DMS114 treated with DMSO at 0.1 percent for 48 hours (cell line): ENCODE data around the gene ZNF106.

Source experiments
- DNase-seq: peaks from one replicate; lab custom pipeline; 2025; ENCODE audit not compliant: unreplicated experiment; lab: John Stamatoyannopoulos, UW

The ZNF106 gene

DNA sequence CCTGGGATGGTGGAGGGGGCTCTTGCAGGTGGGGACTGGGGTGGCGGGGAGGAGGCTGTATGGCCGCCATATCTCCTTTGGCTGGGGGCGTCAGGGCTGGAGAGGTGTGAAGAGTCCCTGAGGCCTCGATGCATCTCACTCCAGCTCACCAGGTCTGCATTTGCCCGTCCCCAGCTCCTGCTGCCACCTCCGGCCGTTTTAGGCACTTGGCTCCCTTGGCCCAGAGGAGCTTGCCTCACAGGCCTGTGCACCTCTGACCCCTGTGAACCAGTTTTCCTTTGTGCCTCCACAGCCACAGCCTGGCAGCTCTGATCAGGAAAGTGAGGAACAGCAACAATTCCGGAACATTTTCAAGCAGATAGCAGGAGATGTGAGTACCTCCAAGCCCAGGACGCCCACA is 81.9 kb downstream of the ZNF106 start:
- DNase-seq = no peak

DNA sequence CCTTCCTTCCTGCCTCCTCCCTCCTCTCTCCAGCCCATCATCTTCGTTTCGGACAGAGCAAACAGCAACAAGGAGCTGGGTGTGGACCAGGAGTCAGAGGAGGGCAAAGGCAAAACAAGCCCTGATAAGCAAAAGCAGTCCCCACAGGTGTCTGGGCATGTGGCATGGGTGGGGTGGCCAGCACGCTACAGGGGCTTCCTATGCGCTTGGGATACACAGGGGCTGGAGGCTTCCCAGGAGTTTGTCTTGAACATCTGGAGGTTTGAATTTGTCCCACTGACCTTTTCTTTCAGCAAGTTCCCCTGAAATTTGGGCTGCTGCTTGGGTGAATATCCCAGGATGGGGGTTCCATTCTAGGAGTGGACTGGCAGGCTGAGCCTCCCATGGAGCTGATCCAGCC is 82.8 kb downstream of the ZNF106 start:
- DNase-seq = no peak

GRCh38 chr15:42405863-42406482 is 85.0 kb downstream of the ZNF106 start:
- DNase-seq = no peak

GRCh38 chr15:42404461-42405235 is 86.3 kb downstream of the ZNF106 start:
- DNase-seq = no peak

DNA sequence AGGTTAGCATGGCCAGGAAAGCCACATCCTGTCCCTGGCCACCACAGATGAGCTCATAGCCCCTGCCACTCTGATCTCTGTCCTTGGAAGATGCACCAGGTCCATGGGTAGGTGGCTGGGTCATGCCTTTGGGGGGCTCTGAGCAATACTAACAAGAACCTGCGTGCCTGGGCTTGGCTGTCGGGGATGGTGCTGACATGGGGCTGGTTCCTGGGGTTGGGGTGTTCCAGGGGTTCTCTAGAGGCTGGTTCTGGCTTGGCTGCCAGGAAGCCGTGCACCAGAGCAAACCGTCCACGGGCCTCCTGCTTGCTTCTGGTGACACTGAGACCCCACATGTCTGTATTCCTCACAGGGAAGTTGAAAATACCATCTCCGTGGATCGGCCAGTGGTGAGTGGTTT is 87.6 kb downstream of the ZNF106 start:
- no peak for DNase-seq

- DNase-seq = no peak
These were observed 88.3 kb downstream of the ZNF106 start for GRCh38 chr15:42402455-42403205.

GRCh38 chr15:42401544-42402454 is 89.1 kb downstream of the ZNF106 start:
- no peak for DNase-seq

DNA sequence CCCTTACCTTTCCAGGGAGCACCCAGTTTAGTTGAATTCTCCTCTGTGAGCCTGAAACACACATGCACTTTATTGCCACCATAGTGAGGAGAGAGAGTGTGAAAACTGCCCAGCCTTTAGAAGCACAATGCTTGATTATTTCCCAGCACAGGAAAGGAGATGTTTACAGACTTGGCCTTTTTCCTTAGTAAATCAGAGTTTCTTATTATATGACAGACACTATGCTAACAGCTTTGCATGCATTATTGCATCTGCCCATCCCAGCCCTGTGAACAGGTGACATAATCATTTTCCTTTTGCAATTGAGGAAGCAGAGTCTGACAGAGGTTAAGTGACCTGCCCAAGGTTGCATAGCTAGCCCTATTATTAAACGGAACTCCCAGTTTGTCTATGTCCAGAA is 95.1 kb downstream of the ZNF106 start:
- no peak for DNase-seq

- DNase-seq = no peak
These were observed 96.8 kb downstream of the ZNF106 start for GRCh38 chr15:42394106-42394505.

DNA sequence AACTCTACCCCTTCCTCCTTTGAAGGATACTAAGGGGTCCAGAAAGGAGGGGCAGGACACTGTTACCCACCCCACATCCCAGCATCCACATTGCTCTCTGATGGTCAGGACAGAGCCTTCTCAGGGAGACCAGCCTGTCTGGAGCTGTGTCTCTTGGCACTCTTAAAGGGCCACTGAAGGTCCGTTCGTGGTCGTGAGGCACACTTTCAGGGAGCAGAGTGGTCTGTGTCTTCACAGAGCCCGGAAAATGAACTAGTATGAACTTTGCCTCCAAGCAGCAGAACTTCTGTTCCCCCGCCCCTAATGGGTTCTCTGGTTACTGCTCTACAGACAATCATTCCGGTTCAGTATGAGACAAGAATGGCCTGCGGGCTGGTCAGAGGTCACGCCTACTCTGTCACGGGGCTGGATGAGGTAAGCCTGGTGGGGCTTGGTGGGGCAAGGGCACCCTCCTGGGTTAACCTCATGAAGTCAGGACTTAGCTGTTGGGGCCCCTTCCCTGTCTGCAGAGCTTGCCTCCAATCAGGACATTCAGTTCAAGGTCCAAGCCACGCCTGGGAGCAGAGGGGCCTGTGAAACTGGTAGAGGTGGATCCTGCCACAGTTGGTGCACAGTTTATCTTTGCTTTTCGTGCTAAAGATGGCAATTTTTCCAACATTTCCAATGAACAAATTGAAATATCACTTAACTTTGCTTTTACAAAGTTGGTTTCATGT is 98.5 kb downstream of the ZNF106 start:
- no peak for DNase-seq

DNA sequence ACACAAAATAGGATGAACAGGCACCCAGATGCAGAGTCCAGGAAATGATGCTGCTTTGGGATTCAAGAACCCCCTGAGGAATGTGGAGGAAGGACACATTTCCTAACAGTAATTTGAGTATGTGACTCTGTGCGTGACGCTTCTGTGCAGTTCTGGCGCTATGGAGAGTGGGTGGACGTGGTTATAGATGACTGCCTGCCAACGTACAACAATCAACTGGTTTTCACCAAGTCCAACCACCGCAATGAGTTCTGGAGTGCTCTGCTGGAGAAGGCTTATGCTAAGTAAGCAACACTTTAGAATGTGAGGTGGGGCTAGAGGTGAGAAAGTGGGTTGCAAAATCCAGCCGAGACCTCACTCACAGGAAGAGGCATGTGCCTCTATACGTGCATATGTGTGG is 103.3 kb downstream of the ZNF106 start:
- no peak for DNase-seq

GRCh38 chr15:42385980-42386700 is 104.8 kb downstream of the ZNF106 start:
- no peak for DNase-seq

DNA sequence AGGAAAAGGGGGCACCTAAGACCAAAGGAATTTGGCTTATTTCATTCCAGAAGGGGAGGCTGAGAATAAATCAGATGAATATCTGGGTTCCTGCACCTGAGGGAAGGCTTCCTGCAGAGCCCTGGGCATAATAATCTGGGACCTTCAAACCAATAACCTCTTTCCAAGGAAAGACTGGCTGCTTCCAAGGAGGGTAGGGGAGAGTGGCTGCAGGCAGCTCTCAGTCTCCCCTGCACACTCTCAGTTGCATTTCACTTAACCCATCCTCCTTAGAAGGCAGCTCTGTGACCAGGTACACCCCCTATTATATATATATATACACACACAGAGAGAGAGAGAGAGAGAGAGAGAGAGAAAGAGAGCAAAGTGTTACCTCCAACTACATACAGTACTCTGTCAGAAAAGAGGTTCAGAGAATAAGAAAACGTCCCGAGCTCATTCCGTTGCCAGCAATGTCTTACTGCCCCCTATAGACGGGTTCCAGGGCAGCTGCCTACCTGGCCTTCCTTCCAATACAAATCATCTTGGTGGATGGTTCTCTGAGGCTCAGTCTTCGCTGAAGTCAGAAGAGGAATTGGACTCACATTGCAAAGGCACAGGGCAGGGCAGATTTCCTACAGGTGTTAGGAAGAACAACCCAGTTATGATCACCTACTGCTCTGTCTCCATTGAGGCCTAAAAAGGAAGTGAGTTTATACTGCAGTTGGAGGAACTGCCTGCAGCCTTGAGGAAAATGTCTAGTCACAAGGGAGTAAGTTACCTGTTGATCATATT is 105.5 kb downstream of the ZNF106 start:
- DNase-seq = peak; percentile 9

- DNase-seq = no peak
These were observed 106.3 kb downstream of the ZNF106 start for GRCh38 chr15:42384597-42384996.

GRCh38 chr15:42378011-42378410 is 112.9 kb downstream of the ZNF106 start:
- no peak for DNase-seq

- no peak for DNase-seq
These were observed 115.0 kb downstream of the ZNF106 start for GRCh38 chr15:42375941-42376340.

DNA sequence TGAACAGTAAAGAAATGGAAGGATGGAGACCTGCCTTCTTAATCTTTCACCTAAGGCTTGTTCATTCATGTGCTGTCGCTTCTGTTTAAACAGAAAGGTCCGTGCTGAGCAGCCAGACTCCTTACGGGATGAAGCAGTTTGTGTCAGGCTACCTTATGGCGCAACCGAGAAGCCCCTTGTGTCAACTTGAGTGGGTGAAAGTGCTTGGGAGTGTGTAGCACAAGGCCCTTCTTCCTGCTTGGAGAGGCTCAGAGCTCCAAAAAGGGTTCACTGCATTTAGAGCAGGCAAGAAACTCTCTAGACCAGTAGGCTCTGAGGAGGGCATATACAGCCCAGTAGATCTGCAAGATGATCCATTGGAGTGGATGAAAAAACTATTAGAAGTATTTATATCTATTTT is 115.7 kb downstream of the ZNF106 start:
- no peak for DNase-seq

- DNase-seq = no peak
These were observed 116.1 kb downstream of the ZNF106 start for GRCh38 chr15:42374810-42375209.

DNA sequence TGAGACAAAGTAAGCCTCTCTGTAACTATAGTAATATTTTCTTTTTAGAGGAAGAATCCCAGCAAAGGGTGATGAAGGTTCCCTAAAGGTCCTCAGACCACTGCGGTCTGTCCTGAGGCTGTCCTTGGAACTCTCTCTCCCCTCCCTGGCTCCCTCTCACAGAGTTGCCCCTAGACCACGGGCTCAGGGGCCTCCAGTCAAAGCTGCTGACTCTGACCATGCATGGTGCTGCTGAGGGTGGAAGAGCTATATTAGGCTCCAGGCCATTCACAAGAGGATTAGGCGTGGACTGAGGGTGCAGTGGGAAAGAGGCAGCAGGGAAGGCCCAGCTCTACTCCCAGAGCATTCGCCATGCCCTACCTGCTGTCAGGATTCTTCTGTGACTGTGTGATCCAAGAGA is 117.0 kb downstream of the ZNF106 start:
- DNase-seq = no peak
